Gastroesophageal sphincter (tissue), 4 donors: ENCODE results near the gene C1QTNF12. TPM values are rescaled to one million over a fixed set of nuclear protein-coding genes. Genes with fewer than 3 reads are reported as not detected.
"Not testable (repeated sequence)": the region's sequence is repeated elsewhere in the genome, so short reads cannot be mapped to it uniquely, and the experiment has no call there.

ENCODE experiments used
- ATAC-seq: fragments of 150-250 bp; one replicate; pipeline ENCODE4 v1.9.1; 2016; ENCODE audit warnings: mild to moderate bottlenecking, moderate library complexity
- H3K27ac ChIP-seq, 4 donors: fragments of 200-600 bp; sonication (generic) in 3 of 4; 1 replicate in 3 of 4; 2 replicates in 1 of 4; pipeline ENCODE4 v1.5.1; 2016 to 2019
- H3K27me3 ChIP-seq: fragments of 200-600 bp; sonication (generic); one replicate; pipeline ENCODE4 v1.5.1; 2019
- H3K36me3 ChIP-seq, 2 donors: fragments of 200-600 bp; sonication (generic); one replicate each; pipeline ENCODE4 v1.5.1; 2019; ENCODE audit warnings: control low read depth in 1 of 2
- H3K4me1 ChIP-seq, 3 donors: fragments of 200-600 bp; sonication (generic); 1 replicate in 2 of 3; 2 replicates in 1 of 3; pipeline ENCODE4 v1.5.1; 2016 to 2019; ENCODE audit warnings: control low read depth in 2 of 3
- H3K4me3 ChIP-seq, 2 donors: fragments of 200-600 bp; sonication (generic); one replicate each; pipeline ENCODE4 v1.5.1; 2019; ENCODE audit warnings: mild to moderate bottlenecking in 1 of 2, moderate library complexity in 1 of 2
- H3K9me3 ChIP-seq, 3 donors: fragments of 200-600 bp; sonication (generic); one replicate each; pipeline ENCODE4 v1.5.1; 2017 to 2019; ENCODE audit warnings: control low read depth in 2 of 3
- EP300 ChIP-seq: sonication (generic); formaldehyde crosslinking; IDR thresholded peaks from one replicate; pipeline ENCODE4 v1.6.1; 2017; ENCODE audit warnings: antibody characterized with exemption, mild to moderate bottlenecking
- POLR2A ChIP-seq, 2 donors: fragments of 450-650 bp; IDR thresholded peaks; one replicate each; pipeline ENCODE4 v1.6.1; 2017; ENCODE audit warnings: antibody characterized with exemption in 2 of 2, mild to moderate bottlenecking in 2 of 2, moderate library complexity in 1 of 2
- POLR2AphosphoS5 ChIP-seq: sonication (generic); formaldehyde crosslinking; IDR thresholded peaks from one replicate; pipeline ENCODE4 v1.6.1; 2017; ENCODE audit warnings: antibody characterized with exemption
- WGBS, 2 donors: methylation state at CpG; one replicate each; pipeline ENCODE4 v1.1.5; 2018; ENCODE audit warnings: low coverage in 1 of 2; 5-methylcytosine and 5-hydroxymethylcytosine counted together
- small RNA-seq, 4 donors: library from RNA; depleted of rRNA; stranded (forward); fragments of <200 nt; gene quantifications; one replicate each; pipeline ENCODE3, GENCODE V24; 2016
- total RNA-seq, 4 donors: library from RNA; depleted of rRNA; stranded (reverse); fragments of >200 nt; gene quantifications; one replicate each; pipeline ENCODE4 v1.1.0, GENCODE V29; 2016
- TF ChIP-seq, protein P1 (sequence below), 4 experiments: fragments of 200-600 bp in 2 of 4; fragments of 450-650 bp in 2 of 4; sonication (generic) in 1 of 4; IDR thresholded peaks; one replicate each; pipeline ENCODE4 v1.5.1; 2017 to 2019; ENCODE audit warnings: antibody characterized with exemption in 4 of 4, mild to moderate bottlenecking in 2 of 4, moderate library complexity in 2 of 4

C1QTNF12 gene
- total RNA-seq, 4 donors from 2014 or later, result 0.96 to 2.8 (median 1.7) TPM

DNA sequence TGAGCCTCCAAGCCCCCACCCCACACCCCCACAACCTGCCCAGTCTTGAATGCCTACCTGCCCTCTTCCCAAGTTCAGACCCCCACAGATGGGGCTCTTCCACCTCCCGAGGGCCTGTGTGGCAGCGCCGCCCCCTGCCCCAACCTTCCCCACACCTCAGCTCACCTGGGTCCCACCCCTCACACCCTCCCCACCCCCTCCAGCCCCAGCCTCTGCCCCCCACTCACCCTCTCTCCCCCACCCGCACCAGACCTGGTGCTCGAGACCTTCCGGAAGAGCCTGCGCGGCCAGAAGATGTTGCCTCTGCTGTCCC, 49.4 kb downstream of the C1QTNF12 start:
- no peak for TF ChIP-seq POLR2A (IDR thresholded peaks at IDR 0.05)
- TF ChIP-seq, protein P1, sequence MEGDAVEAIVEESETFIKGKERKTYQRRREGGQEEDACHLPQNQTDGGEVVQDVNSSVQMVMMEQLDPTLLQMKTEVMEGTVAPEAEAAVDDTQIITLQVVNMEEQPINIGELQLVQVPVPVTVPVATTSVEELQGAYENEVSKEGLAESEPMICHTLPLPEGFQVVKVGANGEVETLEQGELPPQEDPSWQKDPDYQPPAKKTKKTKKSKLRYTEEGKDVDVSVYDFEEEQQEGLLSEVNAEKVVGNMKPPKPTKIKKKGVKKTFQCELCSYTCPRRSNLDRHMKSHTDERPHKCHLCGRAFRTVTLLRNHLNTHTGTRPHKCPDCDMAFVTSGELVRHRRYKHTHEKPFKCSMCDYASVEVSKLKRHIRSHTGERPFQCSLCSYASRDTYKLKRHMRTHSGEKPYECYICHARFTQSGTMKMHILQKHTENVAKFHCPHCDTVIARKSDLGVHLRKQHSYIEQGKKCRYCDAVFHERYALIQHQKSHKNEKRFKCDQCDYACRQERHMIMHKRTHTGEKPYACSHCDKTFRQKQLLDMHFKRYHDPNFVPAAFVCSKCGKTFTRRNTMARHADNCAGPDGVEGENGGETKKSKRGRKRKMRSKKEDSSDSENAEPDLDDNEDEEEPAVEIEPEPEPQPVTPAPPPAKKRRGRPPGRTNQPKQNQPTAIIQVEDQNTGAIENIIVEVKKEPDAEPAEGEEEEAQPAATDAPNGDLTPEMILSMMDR (IDR thresholded peaks at IDR 0.05), result no peak
- TF ChIP-seq EP300, result no peak
- no peak for TF ChIP-seq POLR2AphosphoS5

GRCh38 chr1:1196431-1197187, 49.9 kb downstream of the C1QTNF12 start:
- no peak overlapping the region for H3K27ac ChIP-seq
- peaks cover 26% of the 10 kb centered on the region for H3K27me3 ChIP-seq
- ATAC-seq, result no peak
- TF ChIP-seq POLR2AphosphoS5 (no peak), POLR2A (IDR thresholded peaks at IDR 0.05) (no peak)
- TF ChIP-seq, protein P1 (IDR thresholded peaks at IDR 0.05), result no peak
- H3K4me3 ChIP-seq, result no peak overlapping the region
- WGBS, 2 donors, result 71 to 81% methylated on average over 3 to 8 of the region's 13 CpGs
- H3K36me3 ChIP-seq, result no peaks in the 10 kb centered on the region
- peaks cover 0 to 27% (median 0%) of the 10 kb centered on the region in 3 donors for H3K9me3 ChIP-seq
- H3K4me1 ChIP-seq, result peaks cover 0 to 12% (median 0%) of the 10 kb centered on the region in 3 donors

More for the DNA sequence above, 49.4 kb downstream of the C1QTNF12 start:
- Histone ChIP-seq H3K4me1 (peaks cover 0 to 12% (median 0%) of the 10 kb centered on the region in 3 donors), H3K27ac (no peak overlapping the region), H3K27me3 (peaks cover 27% of the 10 kb centered on the region), H3K9me3 (peaks cover 0 to 22% (median 0%) of the 10 kb centered on the region in 3 donors), H3K36me3 (no peaks in the 10 kb centered on the region), H3K4me3 (no peak overlapping the region)
- no peak for ATAC-seq
- no CpG with 5 or more reads among the region's 8 CpGs for WGBS, 2 donors

DNA sequence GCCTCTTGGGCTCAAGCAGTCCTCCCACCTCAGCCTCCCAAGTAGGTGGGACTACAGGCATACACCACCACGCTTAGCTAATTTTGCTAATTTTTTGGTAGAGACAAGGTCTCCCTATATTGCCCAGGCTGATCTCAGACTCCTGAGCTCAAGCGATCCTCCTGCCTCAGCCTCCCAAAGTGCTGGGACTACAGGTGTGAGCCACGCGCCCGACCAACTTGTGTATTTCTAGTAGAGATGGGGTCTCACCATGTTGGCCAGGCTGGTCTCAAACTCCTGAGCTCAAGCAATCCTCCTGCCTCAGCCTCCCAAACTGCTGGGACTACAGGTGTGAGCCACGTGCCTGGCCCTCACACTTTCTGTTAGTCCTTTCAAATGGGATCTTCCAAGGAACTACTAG, 50.8 kb downstream of the C1QTNF12 start:
- not testable (repeated sequence) for H3K4me3 ChIP-seq, H3K4me1 ChIP-seq, H3K27ac ChIP-seq, H3K36me3 ChIP-seq, ATAC-seq
- peaks cover 18% of the 10 kb centered on the region for H3K27me3 ChIP-seq
- 81 to 82% methylated on average over 4 to 5 of the region's 6 CpGs for WGBS, 2 donors
- peaks cover 0 to 28% (median 0%) of the 10 kb centered on the region in 3 donors for H3K9me3 ChIP-seq

DNA sequence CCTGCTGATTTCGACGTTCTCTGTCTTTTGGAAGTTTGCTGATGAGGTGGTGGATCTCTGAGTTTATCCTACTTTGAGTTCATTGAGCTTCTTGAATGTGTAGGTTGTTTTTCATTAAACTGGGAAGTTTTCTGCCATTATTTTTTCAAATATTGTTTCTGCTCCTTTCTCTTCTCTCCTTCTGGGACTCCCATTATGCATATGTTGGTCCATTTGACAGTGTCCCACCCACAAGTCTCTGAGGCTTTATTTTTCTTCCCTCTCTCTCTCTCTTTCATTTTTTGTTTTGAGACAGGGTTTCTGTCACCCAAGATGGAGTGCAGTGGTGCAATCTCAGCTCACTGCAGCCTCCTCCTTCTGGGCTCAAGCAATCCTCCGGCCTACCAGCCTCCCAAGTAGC, 51.8 kb downstream of the C1QTNF12 start:
- no peak overlapping the region for H3K4me3 ChIP-seq
- no peak for ATAC-seq
- no peaks in the 10 kb centered on the region for H3K36me3 ChIP-seq
- peaks cover 0 to 28% (median 0%) of the 10 kb centered on the region in 3 donors for H3K9me3 ChIP-seq
- TF ChIP-seq POLR2A (IDR thresholded peaks at IDR 0.05), result no peak
- TF ChIP-seq, protein P1 (IDR thresholded peaks at IDR 0.05), result no peak
- no peak for TF ChIP-seq EP300
- TF ChIP-seq POLR2AphosphoS5, result no peak
- H3K27me3 ChIP-seq, result peaks cover 8% of the 10 kb centered on the region
- no peaks in the 10 kb centered on the region for H3K4me1 ChIP-seq
- WGBS, 2 donors, result 70 to 88% methylated on average over 2 of the region's 3 CpGs
- H3K27ac ChIP-seq, result no peak overlapping the region

Small RNA genes within 50 kb of the gene (small RNA-seq; reads per million reads assigned to genes)
- 0 to 1.6 (median 0.44) reads per million in 4 donors for gene MIR6726

Other genes with a start within 250 kb of the C1QTNF12 start
- gene HES4, start 246.6 kb downstream of the C1QTNF12 start, total RNA-seq, result 10 to 100 TPM; 33.6 to 77.6 (median 48.4) TPM
- gene ISG15, start 233.2 kb downstream of the C1QTNF12 start, total RNA-seq, result 10 to 100 TPM; 26.9 to 56.2 (median 45.9) TPM
- gene AGRN, start 226.6 kb downstream of the C1QTNF12 start, total RNA-seq, result 10 to 100 TPM; 18.0 to 33.6 (median 23.5) TPM
- 1 to 10 TPM in 1 of 4 donors, not detected in 3; 1.1 TPM for gene RNF223, start 172.4 kb downstream of the C1QTNF12 start, total RNA-seq
- gene C1orf159, start 130.6 kb downstream of the C1QTNF12 start, total RNA-seq, result 10 to 100 TPM in 2 of 4 donors, 1 to 10 TPM in 2; 6.3 to 15.3 (median 9.9) TPM
- under 1 TPM in 1 of 4 donors, not detected in 3; 0.23 TPM for gene TTLL10, start 72.8 kb downstream of the C1QTNF12 start, total RNA-seq
- gene TNFRSF18, start 40.1 kb downstream of the C1QTNF12 start, total RNA-seq, result 1 to 10 TPM in 1 of 4 donors, under 1 TPM in 1, not detected in 2; 0.35 to 2.2 TPM
- gene TNFRSF4, start 32.6 kb downstream of the C1QTNF12 start, total RNA-seq, result 1 to 10 TPM in 3 of 4 donors, under 1 TPM in 1; 0.93 to 1.6 (median 1.3) TPM
- 100 to 1,000 TPM in 2 of 4 donors, 10 to 100 TPM in 2; 84.2 to 115 (median 93.9) TPM for gene SDF4, start 14.7 kb downstream of the C1QTNF12 start, total RNA-seq
- gene B3GALT6, start 14.5 kb downstream of the C1QTNF12 start, total RNA-seq, result 10 to 100 TPM; 12.3 to 24.1 (median 15.0) TPM
- gene UBE2J2, start 27.1 kb upstream of the C1QTNF12 start, total RNA-seq, result 10 to 100 TPM; 28.1 to 47.0 (median 37.9) TPM
- 1 to 10 TPM in 3 of 4 donors, under 1 TPM in 1; 0.94 to 7.9 (median 2.4) TPM for gene SCNN1D, start 33.7 kb upstream of the C1QTNF12 start, total RNA-seq
- 10 to 100 TPM; 35.6 to 74.7 (median 50.2) TPM for gene ACAP3, start 61.2 kb upstream of the C1QTNF12 start, total RNA-seq
- 10 to 100 TPM; 12.5 to 24.2 (median 19.4) TPM for gene PUSL1, start 61.9 kb upstream of the C1QTNF12 start, total RNA-seq
- gene INTS11, start 77.9 kb upstream of the C1QTNF12 start, total RNA-seq, result 100 to 1,000 TPM in 1 of 4 donors, 10 to 100 TPM in 3; 62.0 to 119 (median 96.4) TPM
- 10 to 100 TPM; 10.4 to 42.7 (median 30.1) TPM for gene CPTP, start 78.1 kb upstream of the C1QTNF12 start, total RNA-seq
- under 1 TPM in 3 of 4 donors, not detected in 1; 0.12 to 0.54 (median 0.40) TPM for gene TAS1R3, start 84.6 kb upstream of the C1QTNF12 start, total RNA-seq
- 100 to 1,000 TPM in 1 of 4 donors, 10 to 100 TPM in 3; 84.4 to 174 (median 88.9) TPM for gene DVL1, start 102.7 kb upstream of the C1QTNF12 start, total RNA-seq
- gene MXRA8, start 111.8 kb upstream of the C1QTNF12 start, total RNA-seq, result 100 to 1,000 TPM in 1 of 4 donors, 10 to 100 TPM in 3; 69.8 to 105 (median 85.4) TPM
- 100 to 1,000 TPM; 103 to 138 (median 108) TPM for gene AURKAIP1, start 128.5 kb upstream of the C1QTNF12 start, total RNA-seq
- 100 to 1,000 TPM in 2 of 4 donors, 10 to 100 TPM in 2; 31.6 to 248 (median 127) TPM for gene CCNL2, start 152.6 kb upstream of the C1QTNF12 start, total RNA-seq
- 100 to 1,000 TPM; 121 to 215 (median 159) TPM for gene MRPL20, start 160.6 kb upstream of the C1QTNF12 start, total RNA-seq
- 10 to 100 TPM in 2 of 4 donors, 1 to 10 TPM in 2; 8.7 to 16.9 (median 10.3) TPM for gene ANKRD65, start 174.6 kb upstream of the C1QTNF12 start, total RNA-seq
- 100 to 1,000 TPM in 2 of 4 donors, 10 to 100 TPM in 2; 59.8 to 137 (median 96.4) TPM for gene VWA1, start 189.0 kb upstream of the C1QTNF12 start, total RNA-seq
- 1 to 10 TPM in 1 of 4 donors, under 1 TPM in 2, not detected in 1; 0.47 to 1.1 (median 0.94) TPM for gene ATAD3C, start 203.0 kb upstream of the C1QTNF12 start, total RNA-seq
- 10 to 100 TPM in 2 of 4 donors, 1 to 10 TPM in 2; 4.1 to 17.9 (median 12.1) TPM for gene ATAD3B, start 225.0 kb upstream of the C1QTNF12 start, total RNA-seq